Activated T-cell treated with anti-CD3 and anti-CD28 coated beads, Interleukin-2, amount 50 U/mL, for 4 hours (primary cell): ENCODE results near the gene MTA2. TPM values are rescaled to one million over a fixed set of nuclear protein-coding genes. Genes with fewer than 3 reads are reported as not detected.
A peak's percentile ranks its signal among the peaks of the same experiment; 100 is the strongest.
"Not testable (repeated sequence)": the region's sequence is repeated elsewhere in the genome, so short reads cannot be mapped to it uniquely, and the experiment has no call there.

ENCODE experiments used
- ATAC-seq, 2 donors: fragments of 200-7000 bp; cut with Tn5 transposase; one replicate each; pipeline ENCODE4 v1.10.0; 2021
- DNase-seq: peaks from one replicate; pipeline ENCODE4 v3.0.0-alpha.2; 2020
- H3K27me3 Mint-ChIP-seq: one replicate; pipeline ENCODE4 v1.8.0; 2021; ENCODE audit warnings: low read depth, mixed read lengths
- H3K36me3 Mint-ChIP-seq: one replicate; pipeline ENCODE4 v1.8.0; 2022; ENCODE audit warnings: mixed read lengths; ENCODE audit not compliant: insufficient read depth
- H3K4me1 Mint-ChIP-seq: one replicate; pipeline ENCODE4 v1.8.0; 2021; ENCODE audit warnings: low read depth, mixed read lengths
- H3K4me3 Mint-ChIP-seq: one replicate; pipeline ENCODE4 v1.8.0; 2021; ENCODE audit warnings: mild to moderate bottlenecking, moderate library complexity, mixed read lengths
- H3K9me3 Mint-ChIP-seq: one replicate; pipeline ENCODE4 v1.8.0; 2021; ENCODE audit warnings: mixed read lengths
- total RNA-seq, 3 donors: library from RNA; stranded (reverse); gene quantifications; one replicate each; pipeline ENCODE4 v1.2.1, GENCODE V29; 2021

Gene MTA2
- total RNA-seq, 3 donors from 2014 or later = 217 to 224 (median 220) TPM

- Mint-ChIP-seq H3K4me3 (peak within 1 kb of the TSS; percentile 98), H3K9me3 (no peaks in the 10 kb centered on the region), H3K4me1 (peaks cover 36% of the 10 kb centered on the region), H3K27me3 (no peaks in the 10 kb centered on the region), H3K36me3 (peaks cover 29% of the 10 kb centered on the region)
- DNase-seq = peak; percentile 94
- ATAC-seq = peak; percentile 93
Measured at GRCh38 chr11:62591448-62592145, 10.1 kb downstream of the MTA2 start, which contains the start of gene TUT1. Gene TUT1, minus strand, starts transcription at chr11:62591523. Its CDS starts 38 bp downstream, at chr11:62591485.

GRCh38 chr11:62588966-62589637 lies 12.6 kb downstream of the MTA2 start:
- H3K27me3 Mint-ChIP-seq = no peaks in the 10 kb centered on the region
- H3K4me1 Mint-ChIP-seq = peaks cover 34% of the 10 kb centered on the region
- no peak overlapping the region for H3K4me3 Mint-ChIP-seq
- H3K36me3 Mint-ChIP-seq = peaks cover 18% of the 10 kb centered on the region
- DNase-seq = no peak
- no peak for ATAC-seq
- H3K9me3 Mint-ChIP-seq = no peaks in the 10 kb centered on the region

GRCh38 chr11:62585356-62585755 lies 16.3 kb downstream of the MTA2 start:
- H3K4me3 Mint-ChIP-seq, H3K9me3 Mint-ChIP-seq, H3K27me3 Mint-ChIP-seq, ATAC-seq, DNase-seq: not testable (repeated sequence)
- H3K36me3 Mint-ChIP-seq = peaks cover 17% of the 10 kb centered on the region
- peaks cover 11% of the 10 kb centered on the region for H3K4me1 Mint-ChIP-seq

- H3K4me3 Mint-ChIP-seq, DNase-seq, H3K9me3 Mint-ChIP-seq, ATAC-seq, H3K4me1 Mint-ChIP-seq, H3K27me3 Mint-ChIP-seq: not testable (repeated sequence)
- peaks cover 21% of the 10 kb centered on the region for H3K36me3 Mint-ChIP-seq
Measured at GRCh38 chr11:62581735-62582134, 19.9 kb downstream of the MTA2 start.

- no peak for ATAC-seq
- no peak for DNase-seq
- Mint-ChIP-seq H3K27me3 (no peaks in the 10 kb centered on the region), H3K9me3 (no peaks in the 10 kb centered on the region), H3K4me1 (peaks cover 2% of the 10 kb centered on the region), H3K4me3 (no peak overlapping the region), H3K36me3 (peaks cover 18% of the 10 kb centered on the region)
Measured at GRCh38 chr11:62580959-62581715, 20.5 kb downstream of the MTA2 start.

- Mint-ChIP-seq H3K27me3 (no peaks in the 10 kb centered on the region), H3K4me1 (peaks cover 11% of the 10 kb centered on the region), H3K9me3 (no peaks in the 10 kb centered on the region), H3K4me3 (no peak overlapping the region), H3K36me3 (peaks cover 19% of the 10 kb centered on the region)
- DNase-seq (no peak), ATAC-seq (no peak)
Measured at GRCh38 chr11:62579252-62579651, 22.4 kb downstream of the MTA2 start.

GRCh38 chr11:62578541-62578940 lies 23.1 kb downstream of the MTA2 start:
- Mint-ChIP-seq H3K4me3 (no peak overlapping the region), H3K36me3 (peaks cover 21% of the 10 kb centered on the region), H3K9me3 (no peaks in the 10 kb centered on the region), H3K4me1 (peaks cover 15% of the 10 kb centered on the region), H3K27me3 (no peaks in the 10 kb centered on the region)
- DNase-seq (no peak), ATAC-seq (no peak)

GRCh38 chr11:62577046-62577714 lies 24.5 kb downstream of the MTA2 start:
- H3K4me3 Mint-ChIP-seq = no peak overlapping the region
- H3K27me3 Mint-ChIP-seq = no peaks in the 10 kb centered on the region
- H3K4me1 Mint-ChIP-seq = peaks cover 25% of the 10 kb centered on the region
- peaks cover 33% of the 10 kb centered on the region for H3K36me3 Mint-ChIP-seq
- no peaks in the 10 kb centered on the region for H3K9me3 Mint-ChIP-seq
- ATAC-seq = no peak
- no peak for DNase-seq

- Mint-ChIP-seq H3K36me3 (peaks cover 40% of the 10 kb centered on the region), H3K4me1 (peaks cover 39% of the 10 kb centered on the region)
- DNase-seq = no peak
Measured at GRCh38 chr11:62575837-62576236, 25.8 kb downstream of the MTA2 start.

GRCh38 chr11:62575156-62575555 lies 26.5 kb downstream of the MTA2 start:
- no peaks in the 10 kb centered on the region for H3K27me3 Mint-ChIP-seq
- ATAC-seq (no peak), DNase-seq (no peak)
- H3K9me3 Mint-ChIP-seq = no peaks in the 10 kb centered on the region
- H3K4me1 Mint-ChIP-seq = peaks cover 44% of the 10 kb centered on the region
- H3K4me3 Mint-ChIP-seq = peak overlapping the region; percentile 98
- peaks cover 42% of the 10 kb centered on the region for H3K36me3 Mint-ChIP-seq

More at GRCh38 chr11:62575837-62576236, 25.8 kb downstream of the MTA2 start:
- no peak for ATAC-seq
- Mint-ChIP-seq H3K4me3 (peak overlapping the region; percentile 98), H3K27me3 (no peaks in the 10 kb centered on the region), H3K9me3 (no peaks in the 10 kb centered on the region)

GRCh38 chr11:62574363-62575071 lies 27.1 kb downstream of the MTA2 start:
- Mint-ChIP-seq H3K36me3 (peaks cover 45% of the 10 kb centered on the region), H3K9me3 (no peaks in the 10 kb centered on the region), H3K27me3 (no peaks in the 10 kb centered on the region), H3K4me1 (peaks cover 50% of the 10 kb centered on the region), H3K4me3 (peak overlapping the region; percentile 98)
- DNase-seq (no peak), ATAC-seq (peak; percentile 9 to 11)

- ATAC-seq (peak; percentile 91 to 92), DNase-seq (peak; percentile 96)
- Mint-ChIP-seq H3K9me3 (no peaks in the 10 kb centered on the region), H3K27me3 (no peaks in the 10 kb centered on the region), H3K4me1 (peaks cover 51% of the 10 kb centered on the region), H3K36me3 (peaks cover 47% of the 10 kb centered on the region), H3K4me3 (peak within 1 kb of the TSS; percentile 98)
Measured at GRCh38 chr11:62573592-62574362, 27.9 kb downstream of the MTA2 start, which contains the start of gene EEF1G. Gene EEF1G, minus strand, starts transcription at chr11:62573891. Its CDS starts 49 bp downstream, at chr11:62573842.
